Measurements from ENCODE around the gene THOP1.

THOP1 gene

GRCh38 chr19:2856457-2857050 lies 71.3 kb downstream of the THOP1 start:
- no peak for DNase-seq

DNA sequence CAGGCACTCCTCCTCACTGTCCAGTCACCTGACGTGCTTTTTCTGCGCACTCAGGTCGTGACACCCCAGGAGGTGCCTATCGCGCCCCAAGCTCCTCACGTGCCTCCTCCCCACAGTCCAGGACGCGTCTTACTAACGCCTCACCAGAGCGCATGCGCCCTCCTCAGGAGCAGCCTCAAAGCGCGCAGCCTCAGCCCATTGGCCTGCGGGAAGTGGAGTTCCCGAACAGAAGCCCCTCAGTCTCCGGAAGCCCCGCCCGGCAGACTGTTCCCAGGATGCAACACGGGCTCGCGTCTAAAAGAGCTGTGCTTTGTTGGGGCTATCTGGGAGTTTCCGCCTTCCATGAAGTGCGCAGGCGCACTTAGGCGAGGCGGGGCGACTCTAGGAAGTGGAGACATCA lies 73.6 kb downstream of the THOP1 start:
- no peak for DNase-seq

- DNase-seq = no peak
Measured at GRCh38 chr19:2863816-2864215, 78.5 kb downstream of the THOP1 start.
